GM11168 (cell line): ENCODE data around the gene RACGAP1.

ENCODE experiments used
- in situ Hi-C: fragments of 300-500 bp; cut with MboI; formaldehyde crosslinking; loops from one replicate; pipeline ENCODE4 v1.12.0; 2022; ENCODE audit warnings: low sequenced_read_pairs; ENCODE audit not compliant: unreplicated experiment

The RACGAP1 gene

DNA sequence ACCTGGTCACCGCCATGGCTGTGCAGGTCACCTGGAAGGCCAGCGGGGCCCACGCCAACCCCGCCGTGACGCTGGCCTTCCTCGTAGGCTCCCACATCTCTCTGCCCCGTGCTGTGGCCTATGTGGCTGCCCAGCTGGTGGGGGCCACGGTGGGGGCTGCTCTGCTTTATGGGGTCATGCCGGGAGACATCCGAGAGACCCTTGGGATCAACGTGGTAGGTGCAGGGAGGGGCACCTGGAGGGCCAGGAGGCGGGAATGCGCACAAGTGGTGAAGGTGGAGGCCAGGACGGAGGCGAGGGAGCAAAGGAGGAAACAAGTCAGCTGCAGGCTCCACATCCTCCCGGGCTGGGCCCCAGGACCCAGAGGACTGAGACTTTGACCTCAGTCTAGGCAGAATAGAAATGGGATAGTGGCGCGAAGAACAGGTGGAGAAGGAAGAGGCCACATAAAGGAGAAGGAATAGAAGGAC lies 51.9 kb downstream of the RACGAP1 start:
- in situ Hi-C loops: no loop called here

DNA sequence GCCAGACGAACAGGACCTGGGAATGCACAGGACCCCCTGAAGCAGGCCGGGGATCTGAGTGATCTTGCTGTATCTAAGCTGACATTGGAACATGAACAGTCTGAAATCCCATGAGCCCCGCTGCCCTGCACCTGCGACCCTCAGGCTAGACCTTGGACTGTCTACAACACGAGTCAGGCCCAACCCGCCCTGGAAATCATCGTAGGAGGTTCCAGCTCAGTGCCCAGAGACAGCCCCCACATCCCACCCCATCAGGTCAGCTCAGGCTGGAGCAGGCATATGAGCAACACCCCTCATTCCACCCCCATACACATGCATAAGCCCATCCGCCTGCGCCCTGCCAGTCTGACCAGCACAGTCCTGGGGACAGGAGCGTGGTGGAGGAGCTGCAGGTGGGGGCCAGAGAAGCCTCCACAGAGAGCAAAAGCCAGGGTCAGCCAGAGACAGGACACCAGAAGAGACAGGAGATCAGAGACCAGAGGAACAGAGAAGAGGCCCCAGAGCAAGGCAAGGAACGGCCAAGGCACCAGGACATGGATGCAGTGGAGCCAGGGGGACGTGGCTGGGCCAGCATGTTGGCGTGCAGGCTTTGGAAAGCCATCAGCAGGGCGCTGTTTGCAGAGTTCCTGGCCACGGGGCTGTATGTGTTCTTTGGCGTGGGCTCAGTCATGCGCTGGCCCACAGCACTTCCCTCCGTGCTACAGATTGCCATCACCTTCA lies 52.5 kb downstream of the RACGAP1 start, which contains the start of gene AQP6:
TSS of gene AQP6 (plus strand) at position 307 of the 720 bp plus-strand sequence. CDS start at position 534, 227 bp downstream.
- in situ Hi-C loops: no loop called here

DNA sequence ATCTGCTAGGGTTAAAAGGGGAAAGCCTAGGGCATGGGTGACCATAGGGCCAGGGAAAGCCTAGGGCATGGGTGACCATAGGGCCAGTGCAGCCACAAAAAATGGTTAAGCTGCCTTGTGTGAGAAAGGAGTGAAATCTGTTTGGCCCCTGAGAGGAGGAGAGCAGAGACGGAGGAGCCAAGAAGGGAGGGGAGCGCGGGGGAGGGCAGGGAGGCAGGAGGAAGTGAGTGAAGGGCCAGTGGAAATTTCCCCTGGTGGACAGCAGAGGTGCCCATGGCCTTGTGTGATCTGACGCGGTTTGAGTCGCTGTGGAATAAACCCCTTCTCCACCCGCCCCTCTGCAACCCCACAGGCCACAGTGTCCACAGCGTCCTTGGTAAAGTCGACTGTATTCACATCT lies 53.2 kb downstream of the RACGAP1 start:
- in situ Hi-C loops: no loop called here

DNA sequence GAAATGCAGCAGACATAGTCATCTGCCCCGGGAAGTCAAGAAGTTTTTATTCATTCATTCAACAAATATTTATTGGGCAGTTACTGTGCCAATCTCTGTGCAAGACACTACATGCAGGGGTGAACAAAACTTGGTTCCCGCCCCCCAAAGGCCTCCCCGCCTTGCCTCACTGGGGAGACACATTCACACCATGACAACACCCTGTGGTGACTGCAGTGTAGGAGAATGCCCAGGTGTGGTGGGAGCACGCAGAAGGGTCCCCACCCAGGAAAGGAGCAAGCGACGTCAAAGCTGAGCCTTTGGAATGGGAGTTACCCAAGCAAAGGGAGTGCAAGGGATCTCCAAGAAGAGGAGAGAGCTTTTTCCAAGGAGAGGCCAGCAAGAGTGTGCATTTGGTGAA lies 54.2 kb downstream of the RACGAP1 start:
- in situ Hi-C loops: no loop called here

DNA sequence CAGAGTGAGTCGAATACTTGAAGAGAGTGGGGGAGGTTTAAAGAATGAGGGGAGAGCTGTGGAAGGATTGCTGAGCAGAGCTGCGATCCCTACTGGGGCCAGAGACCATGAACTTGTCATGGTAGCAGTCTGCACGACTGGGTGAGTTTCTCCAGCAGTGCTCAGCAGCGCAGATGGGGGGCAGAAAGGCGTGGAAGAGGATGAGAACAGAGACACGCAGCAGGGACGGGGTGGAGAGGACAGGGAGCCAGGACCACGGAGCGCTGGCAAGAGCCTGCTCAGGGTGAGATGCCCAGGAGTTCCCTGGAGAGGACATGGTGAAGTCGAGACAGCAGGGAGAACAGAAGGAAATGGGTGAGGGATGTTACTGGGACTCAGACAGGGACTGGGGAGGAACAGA lies 54.6 kb downstream of the RACGAP1 start:
- in situ Hi-C loops: no loop called here

DNA sequence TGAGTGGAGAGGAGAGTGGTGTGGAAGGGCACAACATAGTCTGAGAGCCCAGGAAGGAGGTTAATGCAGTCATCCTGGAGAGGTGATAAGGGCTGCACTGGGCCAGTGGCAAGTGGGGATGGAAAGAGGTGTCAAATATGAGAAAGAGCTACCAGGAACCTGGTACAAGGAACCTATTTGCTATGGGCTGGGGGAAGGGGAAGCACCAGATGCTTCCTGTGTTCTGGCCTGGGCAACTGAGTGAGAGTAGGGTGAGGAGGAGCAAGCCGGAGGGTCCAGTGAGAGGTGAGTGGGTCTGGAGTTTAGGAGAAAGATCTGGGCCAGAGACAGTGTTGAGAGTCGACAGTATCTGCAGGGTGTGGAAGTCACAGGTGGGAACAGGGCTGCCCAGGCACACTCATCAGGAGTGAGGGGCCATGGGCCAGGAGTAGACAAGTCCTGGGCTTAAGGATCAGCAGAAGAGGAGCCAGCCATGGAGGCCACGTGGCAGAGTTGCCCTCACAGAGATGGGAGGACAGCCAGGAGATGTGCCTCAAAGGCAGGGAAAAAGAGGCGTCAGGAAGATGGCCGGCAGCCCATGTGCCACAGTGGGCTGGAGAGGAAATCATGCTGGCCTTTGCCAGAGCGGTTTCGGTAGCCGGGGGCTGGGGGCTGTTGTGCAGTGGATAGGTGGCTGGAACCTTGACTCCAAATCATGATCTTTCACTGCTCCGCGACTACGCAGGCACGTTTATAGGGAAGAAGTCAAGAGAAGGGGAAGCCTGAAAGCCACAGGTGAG lies 55.5 kb downstream of the RACGAP1 start:
- in situ Hi-C loops: no loop called here

DNA sequence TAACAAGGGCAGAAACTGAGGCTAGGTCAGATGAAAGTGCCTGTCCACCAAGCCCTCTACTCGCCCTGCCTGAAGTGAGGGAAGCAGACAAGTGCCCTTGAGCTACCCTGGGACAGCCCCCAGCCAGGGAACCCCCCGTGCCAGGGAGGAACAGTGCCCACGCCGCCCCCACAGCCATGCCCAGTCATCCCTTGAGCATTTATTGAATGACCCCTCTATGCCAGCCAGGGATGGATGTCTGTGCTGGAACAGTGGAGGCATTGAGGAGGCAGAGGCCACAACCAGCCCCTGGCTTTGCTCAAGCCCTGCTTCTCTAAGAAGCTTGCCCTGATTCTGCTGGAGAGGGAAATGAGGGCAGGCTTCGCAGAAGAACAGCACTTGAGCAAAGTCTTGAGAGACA lies 56.3 kb downstream of the RACGAP1 start:
- in situ Hi-C loops: no loop called here

DNA sequence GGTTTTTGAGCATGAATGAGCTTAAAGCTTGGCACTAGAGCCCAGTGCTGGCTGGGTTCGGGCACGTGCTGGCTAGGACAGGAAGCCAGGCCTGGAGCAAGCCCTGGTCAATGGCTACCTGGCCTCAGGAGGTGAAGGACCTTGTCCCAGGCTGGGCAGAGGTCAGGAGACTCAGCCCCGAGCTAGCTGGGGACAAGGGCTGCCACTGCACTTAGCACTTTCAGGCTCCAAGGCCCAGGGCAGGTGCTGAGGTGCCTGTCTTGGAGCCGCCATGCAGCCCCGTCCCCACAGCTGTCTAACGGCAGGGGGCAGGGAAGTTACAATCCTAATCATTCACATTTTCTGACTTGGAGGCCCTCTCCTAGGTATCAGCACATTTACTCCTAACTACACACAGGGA lies 56.8 kb downstream of the RACGAP1 start:
- in situ Hi-C loops: no loop called here

DNA sequence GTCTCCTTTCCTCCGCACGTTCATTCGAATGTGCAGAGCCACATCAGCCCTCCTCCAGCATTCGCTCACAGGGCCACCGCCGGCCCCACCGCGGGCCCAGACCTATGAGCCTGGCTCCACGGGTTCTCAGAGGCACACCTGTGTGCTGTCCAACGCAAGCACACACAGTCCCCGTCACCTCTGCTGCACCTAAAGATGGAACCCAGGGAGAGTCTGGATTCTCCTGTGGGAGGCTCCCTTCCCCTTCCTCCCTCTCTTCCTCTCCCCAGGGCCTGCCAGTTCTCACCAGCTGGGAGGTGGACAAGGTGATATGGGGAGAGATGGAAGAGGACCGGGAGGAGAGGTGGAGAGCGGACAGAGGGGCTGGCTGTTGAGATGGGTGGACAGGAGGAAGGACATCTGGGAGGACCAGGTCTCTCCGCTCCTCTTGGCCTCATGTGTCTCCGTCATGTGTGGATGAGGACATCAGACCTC lies 57.5 kb downstream of the RACGAP1 start:
- in situ Hi-C loops: no loop called here

DNA sequence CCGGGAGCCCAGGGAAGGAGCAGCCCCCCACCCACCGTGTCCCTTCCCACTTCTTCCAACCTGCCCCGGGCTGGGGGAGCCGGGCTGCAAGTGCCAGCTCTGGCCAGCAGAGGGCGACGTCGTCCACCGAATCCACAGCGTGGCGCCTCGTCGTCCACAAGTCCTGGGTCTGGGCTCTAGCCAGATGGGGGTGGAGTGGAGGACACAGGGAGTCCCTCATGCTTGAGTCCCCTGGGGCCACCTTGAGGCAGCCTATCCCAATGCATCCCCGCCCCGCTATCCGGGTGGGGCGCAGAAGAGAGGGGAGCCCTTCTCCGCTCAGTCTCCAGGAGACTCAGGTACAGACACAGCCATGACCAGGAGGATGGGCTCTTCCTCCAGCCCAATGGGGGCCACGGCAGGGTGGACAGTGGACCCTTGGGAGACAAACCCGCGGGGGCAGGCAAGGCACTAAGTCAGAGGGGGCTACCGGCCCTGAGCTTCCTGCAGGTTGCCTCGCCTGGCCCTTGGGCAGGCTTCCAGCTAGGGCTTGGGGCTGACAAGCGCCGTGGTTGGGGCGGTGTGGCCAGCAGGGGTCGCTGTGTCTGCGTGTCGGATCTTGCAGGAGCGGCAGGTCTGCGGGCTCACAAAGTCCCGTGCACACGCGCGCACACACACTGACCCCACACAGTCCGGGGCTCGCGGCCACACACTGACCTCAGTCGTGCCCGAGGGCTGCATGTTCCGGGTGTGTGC lies 58.1 kb downstream of the RACGAP1 start:
- in situ Hi-C loops: no loop called here

DNA sequence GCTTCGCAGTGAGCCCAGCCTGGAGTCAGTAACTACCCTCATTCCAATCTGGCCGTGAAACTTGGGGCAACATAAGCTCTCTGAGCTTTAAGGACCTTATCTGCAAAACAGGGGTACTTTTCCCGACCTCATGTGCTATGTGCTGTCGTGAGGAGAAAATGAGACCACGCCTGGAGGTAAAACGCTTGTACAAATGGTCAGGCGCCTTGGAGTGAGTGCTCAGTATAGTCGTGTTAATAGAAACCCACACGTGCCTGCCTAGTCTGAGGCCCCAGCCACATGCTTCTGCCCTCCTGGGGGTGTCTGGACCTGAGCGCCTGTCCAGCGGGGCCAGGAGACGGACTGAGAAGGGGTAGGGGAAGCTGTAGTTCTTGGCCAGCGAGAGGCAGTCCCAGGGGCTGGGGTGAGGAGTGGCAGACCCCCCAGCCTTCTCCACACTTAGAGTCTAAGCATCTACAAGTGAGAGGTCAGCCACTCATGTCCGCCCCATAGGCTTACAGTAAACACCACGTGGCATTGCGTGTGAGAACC lies 58.7 kb downstream of the RACGAP1 start:
- in situ Hi-C loops: no loop called here

DNA sequence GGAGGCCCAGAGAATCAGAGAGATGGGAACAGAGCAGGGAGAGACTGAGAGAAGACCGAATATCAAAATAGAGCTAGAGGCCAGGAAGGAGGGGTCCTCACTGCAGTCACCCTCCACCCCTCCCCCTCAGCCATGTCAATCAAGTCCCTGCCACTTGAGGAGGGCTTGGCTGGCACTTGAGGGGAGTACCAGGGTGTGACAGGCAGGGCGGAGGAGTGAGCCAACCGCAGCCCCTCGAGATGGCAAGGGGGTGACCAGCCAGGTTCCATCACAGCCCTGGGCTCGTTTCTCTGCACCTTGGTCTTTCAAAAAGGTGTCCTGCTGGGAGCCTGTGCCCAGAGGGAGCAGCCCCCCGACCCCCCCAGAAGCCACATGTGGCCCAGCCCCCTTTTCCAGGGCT lies 59.5 kb downstream of the RACGAP1 start:
- in situ Hi-C loops: no loop called here

DNA sequence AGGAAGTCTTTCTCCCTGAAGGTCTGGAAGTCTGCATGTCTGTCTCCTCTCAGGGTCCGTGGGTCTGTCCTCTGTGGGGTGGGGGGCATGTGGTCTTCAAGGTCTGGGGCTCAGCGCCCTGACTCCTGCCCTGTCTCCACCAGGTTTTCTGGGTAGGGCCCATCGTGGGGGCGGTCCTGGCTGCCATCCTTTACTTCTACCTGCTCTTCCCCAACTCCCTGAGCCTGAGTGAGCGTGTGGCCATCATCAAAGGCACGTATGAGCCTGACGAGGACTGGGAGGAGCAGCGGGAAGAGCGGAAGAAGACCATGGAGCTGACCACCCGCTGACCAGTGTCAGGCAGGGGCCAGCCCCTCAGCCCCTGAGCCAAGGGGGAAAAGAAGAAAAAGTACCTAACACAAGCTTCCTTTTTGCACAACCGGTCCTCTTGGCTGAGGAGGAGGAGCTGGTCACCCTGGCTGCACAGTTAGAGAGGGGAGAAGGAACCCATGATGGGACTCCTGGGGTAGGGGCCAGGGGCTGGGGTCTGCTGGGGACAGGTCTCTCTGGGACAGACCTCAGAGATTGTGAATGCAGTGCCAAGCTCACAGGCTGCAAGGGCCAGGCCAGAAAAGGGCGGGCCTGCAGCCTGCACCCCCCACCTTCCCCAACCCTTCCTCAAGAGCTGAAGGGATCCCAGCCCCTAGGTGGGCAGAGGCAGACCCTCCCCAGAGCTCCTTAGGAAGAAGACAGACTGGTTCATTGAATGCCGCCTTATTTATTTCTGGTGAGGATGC lies 60.3 kb downstream of the RACGAP1 start:
- in situ Hi-C loops: no loop called here

DNA sequence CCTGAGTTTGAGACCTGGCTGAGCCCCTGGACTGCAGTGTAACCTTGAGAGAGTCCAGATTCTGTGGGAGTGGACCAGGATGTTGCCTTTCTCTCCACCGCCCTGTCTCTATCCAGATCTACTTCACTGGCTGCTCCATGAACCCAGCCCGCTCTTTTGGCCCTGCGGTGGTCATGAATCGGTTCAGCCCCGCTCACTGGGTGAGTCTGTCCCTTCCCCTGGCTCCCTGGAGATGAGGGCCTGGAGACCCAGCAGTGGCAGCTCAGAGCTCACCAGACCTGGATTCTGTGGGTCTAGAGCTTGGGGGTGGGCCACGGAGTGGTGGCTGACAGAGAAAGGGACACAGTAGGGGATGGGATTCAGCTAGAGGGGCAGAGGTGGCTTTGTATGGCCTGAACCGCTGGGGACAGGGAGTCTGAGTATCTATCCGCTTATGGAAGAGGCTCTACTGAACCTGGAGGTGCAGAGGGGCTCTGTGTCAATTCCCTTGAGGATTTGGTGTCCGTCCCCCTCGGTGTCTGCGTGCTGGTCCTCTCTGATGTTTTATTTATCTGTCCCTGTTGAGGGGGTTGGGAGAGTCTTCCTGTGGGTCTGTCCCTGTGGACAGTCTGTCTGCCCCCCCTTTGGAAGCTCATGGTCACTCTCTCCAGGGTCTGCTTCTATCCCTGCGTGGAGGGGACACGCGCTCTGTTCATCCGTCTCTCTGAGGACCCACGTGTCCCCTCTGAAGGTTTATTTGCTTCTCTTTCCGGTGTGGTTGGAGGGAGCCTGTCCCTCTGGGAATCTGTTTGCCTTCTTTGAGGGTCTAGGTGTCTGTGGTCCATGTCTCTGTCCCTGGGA lies 61.1 kb downstream of the RACGAP1 start:
- in situ Hi-C loops: no loop called here

DNA sequence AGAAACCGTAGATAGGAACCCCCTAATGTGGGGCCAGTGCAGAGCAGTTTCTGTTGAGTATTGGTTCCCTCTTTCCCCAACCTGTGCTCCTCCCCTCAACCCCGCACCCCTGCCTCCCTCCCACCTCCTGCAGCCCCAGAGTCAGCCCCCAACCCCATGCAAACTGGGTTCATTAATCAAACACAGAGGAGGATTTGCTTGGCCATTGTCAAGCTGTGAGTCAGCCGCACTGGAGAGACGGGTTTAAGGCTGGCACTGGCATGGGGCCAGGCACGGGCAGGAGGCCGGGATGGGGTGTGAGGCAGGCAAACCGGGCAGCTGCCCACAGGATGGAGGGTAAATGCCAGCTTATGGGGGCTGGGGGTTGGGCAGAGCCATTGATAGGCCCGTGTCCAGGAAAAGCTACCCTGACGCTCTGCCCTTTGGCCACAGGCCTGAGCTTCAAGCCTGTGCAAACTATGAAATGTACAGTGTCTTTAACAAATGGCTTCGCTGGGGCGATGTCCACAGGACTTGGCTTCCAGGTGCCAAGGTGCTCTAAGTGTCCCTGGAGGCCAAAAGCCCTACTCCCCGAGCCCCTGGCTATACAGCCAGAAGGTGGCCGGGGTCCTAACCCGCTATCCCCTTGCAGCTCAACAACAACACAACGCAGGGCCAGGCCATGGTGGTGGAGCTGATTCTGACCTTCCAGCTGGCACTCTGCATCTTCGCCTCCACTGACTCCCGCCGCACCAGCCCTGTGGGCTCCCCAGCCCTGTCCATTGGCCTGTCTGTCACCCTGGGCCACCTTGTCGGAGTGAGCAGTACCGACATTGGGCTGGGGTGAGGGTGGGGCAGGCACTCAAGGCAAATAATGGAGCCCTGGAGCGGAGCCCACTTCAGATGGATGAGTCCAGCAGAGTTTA lies 62.2 kb downstream of the RACGAP1 start:
- in situ Hi-C loops: no loop called here

DNA sequence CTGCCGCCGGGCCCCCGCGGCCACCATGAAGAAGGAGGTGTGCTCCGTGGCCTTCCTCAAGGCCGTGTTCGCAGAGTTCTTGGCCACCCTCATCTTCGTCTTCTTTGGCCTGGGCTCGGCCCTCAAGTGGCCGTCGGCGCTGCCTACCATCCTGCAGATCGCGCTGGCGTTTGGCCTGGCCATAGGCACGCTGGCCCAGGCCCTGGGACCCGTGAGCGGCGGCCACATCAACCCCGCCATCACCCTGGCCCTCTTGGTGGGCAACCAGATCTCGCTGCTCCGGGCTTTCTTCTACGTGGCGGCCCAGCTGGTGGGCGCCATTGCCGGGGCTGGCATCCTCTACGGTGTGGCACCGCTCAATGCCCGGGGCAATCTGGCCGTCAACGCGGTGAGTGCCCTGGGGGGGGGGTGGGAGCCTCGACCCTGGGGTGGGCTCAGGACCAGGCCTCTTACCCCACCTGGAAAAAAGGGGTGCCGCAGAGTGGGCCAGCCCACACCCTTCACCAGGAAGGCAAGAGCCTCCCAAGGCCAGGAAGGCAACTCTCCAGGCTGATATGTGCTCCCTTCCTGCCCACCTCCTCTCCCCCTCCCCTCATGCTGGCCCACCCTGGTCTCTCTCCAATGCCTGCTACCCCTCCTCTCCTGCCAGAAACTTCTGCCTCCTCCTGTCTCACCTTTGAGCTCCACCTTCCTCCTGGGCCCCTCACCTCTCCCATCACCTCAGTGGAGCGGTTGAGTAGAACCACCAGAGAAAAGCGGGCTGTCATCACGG lies 63.1 kb downstream of the RACGAP1 start:
- in situ Hi-C loops: no loop called here
